HG02798 (cell line): Measurements from ENCODE around the gene RHCE.
A peak's percentile ranks its signal among the peaks of the same experiment; 100 is the strongest.
"Not testable (repeated sequence)": the region's sequence is repeated elsewhere in the genome, so short reads cannot be mapped to it uniquely, and the experiment has no call there.

Source experiments
- ATAC-seq: cut with Tn5 transposase; IDR thresholded peaks from one replicate; pipeline ENCODE4 v1.9.1; 2021; ENCODE audit warnings: mild to moderate bottlenecking; ENCODE audit not compliant: unreplicated experiment, poor library complexity

RHCE gene

GRCh38 chr1:25433389-25434186 lies 13.0 kb upstream of the RHCE start:
- no peak for ATAC-seq

DNA sequence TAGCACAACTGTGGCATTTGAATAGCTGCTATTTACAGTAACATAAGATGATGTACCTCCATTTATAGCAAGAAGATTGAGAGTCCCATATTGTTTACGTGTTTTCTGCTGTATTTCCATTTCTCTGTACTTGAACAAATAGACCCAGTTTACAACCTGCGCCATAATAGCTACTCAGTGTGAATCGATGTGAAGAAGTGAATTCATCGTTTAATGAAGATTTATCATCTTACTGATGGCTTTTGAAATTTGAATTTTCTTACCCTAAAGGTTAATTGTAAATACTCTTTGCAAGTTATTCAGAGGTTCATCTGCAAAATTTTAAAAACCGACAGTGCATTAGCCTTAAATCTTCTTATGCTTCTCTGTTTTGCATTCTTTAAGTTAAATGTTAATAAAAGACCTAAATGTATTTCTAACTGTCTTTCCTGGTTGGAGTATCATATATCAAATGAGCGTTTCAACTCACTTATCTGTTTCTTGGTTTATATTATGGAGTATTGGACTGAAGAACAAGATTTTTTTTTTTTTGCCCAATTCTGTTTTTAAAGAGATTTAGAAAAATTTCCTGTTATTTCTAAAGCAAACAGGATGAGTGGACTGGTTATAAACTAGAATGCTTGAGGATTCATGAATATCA lies 12.2 kb upstream of the RHCE start:
- ATAC-seq: no peak

- ATAC-seq: no peak
These were observed 11.5 kb upstream of the RHCE start for GRCh38 chr1:25431955-25432719.

- ATAC-seq: peak; percentile 8
These were observed 10.6 kb upstream of the RHCE start for GRCh38 chr1:25430967-25431881.

DNA sequence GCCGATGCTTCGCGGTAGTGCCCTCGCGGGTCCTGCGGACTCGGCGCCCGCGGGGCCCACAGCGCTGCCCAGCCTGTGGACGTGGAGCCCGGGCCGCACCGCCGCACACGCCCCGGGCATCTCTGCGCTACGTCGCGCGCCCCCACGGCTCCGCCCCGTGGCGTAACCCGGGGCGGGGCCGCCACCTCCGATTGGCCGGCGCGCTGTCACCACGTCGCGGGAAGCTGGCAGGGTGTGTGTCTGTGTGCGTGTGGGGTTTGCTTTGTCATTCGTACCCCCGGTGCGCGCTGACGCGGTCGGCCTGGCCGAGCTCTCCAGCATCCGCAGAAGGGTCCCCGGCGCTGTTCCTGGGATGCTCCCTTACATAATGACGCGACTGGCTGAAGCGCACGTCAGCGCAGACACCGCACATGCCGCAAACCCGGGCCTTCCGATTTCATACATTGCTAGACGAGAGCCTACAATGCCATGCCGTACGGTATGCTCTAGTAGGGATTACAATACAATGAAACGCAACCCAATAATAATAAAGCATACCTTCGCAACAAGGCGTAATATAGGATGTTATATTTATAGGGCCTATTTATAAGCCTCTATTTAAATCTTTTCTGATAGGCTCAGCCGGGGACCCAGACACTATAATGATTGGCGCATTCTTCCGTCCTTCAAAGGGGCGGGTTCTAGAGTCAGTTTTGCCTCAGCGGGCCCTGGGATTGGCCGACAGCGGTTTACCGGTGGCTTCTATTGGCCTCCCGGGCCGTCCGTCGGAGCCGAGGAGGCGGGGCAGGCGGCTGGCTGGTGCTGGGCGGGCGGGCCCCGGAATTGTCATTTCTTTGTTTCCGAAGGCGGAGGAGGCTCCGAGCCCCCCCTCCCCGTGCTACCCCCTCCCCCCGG lies 9.7 kb upstream of the RHCE start, which contains the start of gene MACO1:
MACO1 (plus strand) TSS at position 825 of the 894 bp plus-strand sequence. CDS start 202 bp downstream, outside the sequence.
- ATAC-seq: peak; percentile 86

GRCh38 chr1:25428475-25429166 lies 8.0 kb upstream of the RHCE start:
- no peak for ATAC-seq

DNA sequence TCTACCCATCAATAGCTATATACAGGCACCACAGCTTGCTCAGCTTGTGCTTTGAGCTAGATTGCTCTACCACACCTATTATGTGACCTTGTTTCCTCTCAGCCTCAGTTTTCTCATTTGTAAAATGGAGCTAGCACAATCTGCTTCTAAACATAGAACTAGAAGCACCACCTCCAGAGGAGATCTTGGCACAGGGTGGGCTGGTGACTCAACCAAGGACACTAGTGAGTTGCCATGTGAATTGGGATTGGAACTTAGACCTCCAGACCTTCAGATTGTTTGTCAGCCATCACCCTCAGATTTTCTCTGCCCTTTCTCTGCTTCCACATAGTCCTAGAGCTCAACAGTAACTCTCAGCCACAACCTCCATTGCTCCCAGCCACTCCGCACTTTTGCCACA lies 7.1 kb upstream of the RHCE start:
- no peak for ATAC-seq

- ATAC-seq: no peak
These were observed 4.8 kb upstream of the RHCE start for GRCh38 chr1:25425098-25426085.

GRCh38 chr1:25423206-25423605 lies 2.6 kb upstream of the RHCE start:
- not testable (repeated sequence) for ATAC-seq

GRCh38 chr1:25419339-25419738 lies 1.3 kb downstream of the RHCE start:
- not testable (repeated sequence) for ATAC-seq

DNA sequence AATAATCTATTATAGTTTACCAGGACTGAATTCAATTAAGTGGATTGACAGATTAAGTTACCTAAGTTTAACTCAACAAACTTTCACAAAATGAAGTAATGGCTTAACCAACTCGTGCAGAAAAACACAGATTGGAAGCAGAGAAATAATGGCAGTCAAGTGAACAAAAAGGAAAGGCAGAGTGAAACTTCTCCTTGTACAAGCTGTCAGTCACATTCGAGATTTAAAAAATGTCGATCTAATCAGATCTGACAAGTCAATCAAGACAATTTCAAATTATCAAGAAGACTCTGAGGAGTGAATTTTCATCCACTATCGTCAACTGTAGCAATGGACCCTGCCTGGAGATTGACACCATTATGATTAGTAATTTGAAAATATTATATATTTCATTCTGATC lies 3.3 kb downstream of the RHCE start:
- not testable (repeated sequence) for ATAC-seq

DNA sequence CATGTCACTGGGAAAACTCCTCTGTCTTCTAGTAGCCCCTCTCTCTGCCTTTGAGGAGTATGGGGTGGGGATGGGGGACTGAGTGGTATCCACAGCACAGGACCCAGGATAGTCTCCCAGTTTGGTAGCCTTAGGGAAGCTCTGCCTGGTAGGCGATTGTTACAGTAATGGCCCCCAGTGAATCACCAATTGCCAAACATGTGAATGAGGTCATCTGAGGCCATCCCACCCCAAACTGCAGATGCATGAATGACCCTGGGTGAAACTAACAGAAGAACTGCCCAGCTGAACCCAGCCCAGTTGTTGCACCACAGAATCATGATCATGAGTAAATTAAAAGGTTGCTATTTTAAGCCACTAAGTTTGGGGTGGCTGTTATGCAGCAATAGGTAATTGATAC lies 6.0 kb downstream of the RHCE start:
- ATAC-seq: not testable (repeated sequence)

GRCh38 chr1:25414157-25414556 lies 6.5 kb downstream of the RHCE start:
- ATAC-seq: not testable (repeated sequence)

DNA sequence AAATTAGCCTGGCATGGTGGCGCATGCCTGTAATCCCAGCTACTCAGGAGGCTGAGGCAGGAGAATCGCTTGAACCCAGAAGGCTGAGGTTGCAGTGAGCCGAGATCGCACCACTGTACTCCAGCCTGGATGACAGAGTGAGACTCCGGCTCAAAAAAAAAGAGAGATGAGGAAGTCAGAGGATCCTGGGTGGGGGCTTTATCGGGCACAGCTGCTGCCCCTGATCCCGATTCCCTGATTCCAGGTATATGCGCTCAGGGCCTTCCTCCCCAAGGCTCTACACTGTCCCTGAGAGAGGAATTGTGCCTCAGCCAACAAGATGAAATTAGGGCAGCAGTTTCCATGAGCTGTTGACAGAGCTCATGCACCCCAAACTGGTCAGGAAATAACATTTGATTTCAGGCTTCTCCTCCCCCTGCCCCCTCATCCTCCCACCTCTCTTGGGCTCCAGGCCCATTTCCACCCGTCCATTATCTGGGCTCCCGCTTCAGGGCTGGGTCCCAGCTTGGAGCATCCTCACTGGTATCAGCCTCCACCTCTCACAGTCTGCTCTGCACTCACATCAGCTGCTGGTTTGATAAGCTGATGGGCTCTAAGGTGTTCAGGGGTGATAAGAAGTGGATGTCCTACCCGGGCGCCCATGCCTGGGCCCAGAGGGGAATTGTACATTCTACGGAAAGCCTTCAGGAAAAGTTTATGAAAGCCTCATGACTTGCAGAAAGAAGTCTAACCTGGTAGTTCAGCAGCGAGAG lies 7.6 kb downstream of the RHCE start:
- ATAC-seq: not testable (repeated sequence)

GRCh38 chr1:25409641-25410427 lies 10.8 kb downstream of the RHCE start:
- not testable (repeated sequence) for ATAC-seq
